D341Med (cell line): ENCODE data around the gene NPHP1.
"Not testable (repeated sequence)": the region's sequence is repeated elsewhere in the genome, so short reads cannot be mapped to it uniquely, and the experiment has no call there.

Experiments used
- DNase-seq: peaks from one replicate; pipeline ENCODE4 v3.0.0; 2012; ENCODE audit warnings: low spot score

The NPHP1 gene

GRCh38 chr2:110103061-110103961, 101.5 kb downstream of the NPHP1 start:
- DNase-seq: no peak

- no peak for DNase-seq
Observed at GRCh38 chr2:110101901-110102803, 102.7 kb downstream of the NPHP1 start.

GRCh38 chr2:110101280-110101844, 103.5 kb downstream of the NPHP1 start:
- no peak for DNase-seq

- not testable (repeated sequence) for DNase-seq
Observed at GRCh38 chr2:110100880-110101279, 103.9 kb downstream of the NPHP1 start.

GRCh38 chr2:110100480-110100879, 104.3 kb downstream of the NPHP1 start:
- DNase-seq: no peak

GRCh38 chr2:110099471-110100225, 105.2 kb downstream of the NPHP1 start:
- no peak for DNase-seq

GRCh38 chr2:110099038-110099425, 105.8 kb downstream of the NPHP1 start:
- no peak for DNase-seq

- DNase-seq: no peak
Observed at GRCh38 chr2:110097506-110098220, 107.2 kb downstream of the NPHP1 start.

- DNase-seq: no peak
Observed at GRCh38 chr2:110095994-110096633, 108.7 kb downstream of the NPHP1 start.

GRCh38 chr2:110094884-110095534, 109.8 kb downstream of the NPHP1 start:
- not testable (repeated sequence) for DNase-seq

- DNase-seq: not testable (repeated sequence)
Observed at GRCh38 chr2:110093924-110094323, 110.9 kb downstream of the NPHP1 start.

GRCh38 chr2:110090164-110090563, 114.6 kb downstream of the NPHP1 start:
- not testable (repeated sequence) for DNase-seq

- not testable (repeated sequence) for DNase-seq
Observed at GRCh38 chr2:110083757-110084156, 121.1 kb downstream of the NPHP1 start.

- DNase-seq: not testable (repeated sequence)
Observed at GRCh38 chr2:110083162-110083561, 121.7 kb downstream of the NPHP1 start.

GRCh38 chr2:110078104-110078503, 126.7 kb downstream of the NPHP1 start:
- DNase-seq: not testable (repeated sequence)

GRCh38 chr2:110075896-110076295, 128.9 kb downstream of the NPHP1 start:
- not testable (repeated sequence) for DNase-seq
